Loucy (cell line): ENCODE data around the gene NRP1.

ENCODE experiments used
- EZH2phosphoT487 ChIP-seq: fragments of 200-600 bp; IDR thresholded peaks from 2 replicates; pipeline ENCODE4 v1.6.1; 2018; ENCODE audit warnings: antibody characterized with exemption, mild to moderate bottlenecking, moderate library complexity, borderline replicate concordance
- TF ChIP-seq, protein P1 (sequence below): fragments of 200-600 bp; sonication (generic); conservative IDR thresholded peaks from 2 replicates; pipeline ENCODE4 v1.5.1; 2014; ENCODE audit warnings: mild to moderate bottlenecking, antibody characterized with exemption, low read length

DNA sequence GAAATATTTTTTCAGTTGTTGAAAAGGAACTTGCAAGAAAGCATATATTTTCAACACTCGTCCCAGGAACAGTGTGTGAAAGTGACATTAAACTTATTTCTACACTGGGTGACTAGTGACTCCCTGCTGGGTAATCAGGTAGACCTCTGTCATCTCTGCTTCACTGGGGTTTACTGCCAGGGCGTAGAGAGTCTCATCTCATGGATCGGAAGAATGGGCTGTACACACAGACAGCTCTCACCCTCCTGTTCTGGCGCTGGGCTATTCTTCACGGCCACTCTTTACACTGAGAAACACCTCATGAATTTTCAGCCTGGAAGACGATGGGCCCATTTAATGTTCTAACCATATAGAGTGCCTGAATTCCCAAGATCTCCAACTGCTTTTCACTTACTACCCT is 36.4 kb downstream of the NRP1 start:
- TF ChIP-seq, protein P1, sequence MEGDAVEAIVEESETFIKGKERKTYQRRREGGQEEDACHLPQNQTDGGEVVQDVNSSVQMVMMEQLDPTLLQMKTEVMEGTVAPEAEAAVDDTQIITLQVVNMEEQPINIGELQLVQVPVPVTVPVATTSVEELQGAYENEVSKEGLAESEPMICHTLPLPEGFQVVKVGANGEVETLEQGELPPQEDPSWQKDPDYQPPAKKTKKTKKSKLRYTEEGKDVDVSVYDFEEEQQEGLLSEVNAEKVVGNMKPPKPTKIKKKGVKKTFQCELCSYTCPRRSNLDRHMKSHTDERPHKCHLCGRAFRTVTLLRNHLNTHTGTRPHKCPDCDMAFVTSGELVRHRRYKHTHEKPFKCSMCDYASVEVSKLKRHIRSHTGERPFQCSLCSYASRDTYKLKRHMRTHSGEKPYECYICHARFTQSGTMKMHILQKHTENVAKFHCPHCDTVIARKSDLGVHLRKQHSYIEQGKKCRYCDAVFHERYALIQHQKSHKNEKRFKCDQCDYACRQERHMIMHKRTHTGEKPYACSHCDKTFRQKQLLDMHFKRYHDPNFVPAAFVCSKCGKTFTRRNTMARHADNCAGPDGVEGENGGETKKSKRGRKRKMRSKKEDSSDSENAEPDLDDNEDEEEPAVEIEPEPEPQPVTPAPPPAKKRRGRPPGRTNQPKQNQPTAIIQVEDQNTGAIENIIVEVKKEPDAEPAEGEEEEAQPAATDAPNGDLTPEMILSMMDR = no peak
- no peak for TF ChIP-seq EZH2phosphoT487
